Subcutaneous adipose tissue (tissue), 4 donors: Measurements from ENCODE around the gene JADE1. TPM values are rescaled to one million over a fixed set of nuclear protein-coding genes. Genes with fewer than 3 reads are reported as not detected.

Experiments
- total RNA-seq, 4 donors: library from RNA; depleted of rRNA; stranded (reverse); fragments of >200 nt; gene quantifications; one replicate each; pipeline ENCODE4 v1.1.0, GENCODE V29; 2016
- TF ChIP-seq, protein P1 (sequence below): fragments of 450-650 bp; IDR thresholded peaks from one replicate; pipeline ENCODE4 v1.5.1; 2016; ENCODE audit warnings: low read depth, mild to moderate bottlenecking, control low read depth, antibody characterized with exemption, moderate library complexity

JADE1 gene
- total RNA-seq, 4 donors from 2014 or later, result 56.9 to 100.0 (median 67.1) TPM

DNA sequence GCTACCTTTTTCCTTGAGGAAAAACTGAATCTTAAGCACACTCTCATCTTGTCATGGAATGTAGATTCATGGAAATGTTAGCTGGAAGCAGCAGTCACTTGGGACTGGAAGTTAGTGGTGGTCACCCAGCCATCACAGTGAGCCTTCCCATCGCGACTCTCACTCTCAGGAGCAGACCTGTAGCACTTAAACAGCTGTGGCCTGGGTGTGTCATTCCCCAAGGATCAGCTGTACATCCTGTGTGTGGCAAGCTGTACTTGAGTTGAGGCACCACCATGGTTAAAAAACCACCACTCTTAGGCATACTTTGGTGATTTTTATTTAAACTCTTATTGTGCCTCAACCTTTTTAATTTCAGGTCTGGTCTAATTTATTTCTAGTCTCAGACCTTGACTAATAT is 46.7 kb downstream of the JADE1 start:
- TF ChIP-seq, protein P1, sequence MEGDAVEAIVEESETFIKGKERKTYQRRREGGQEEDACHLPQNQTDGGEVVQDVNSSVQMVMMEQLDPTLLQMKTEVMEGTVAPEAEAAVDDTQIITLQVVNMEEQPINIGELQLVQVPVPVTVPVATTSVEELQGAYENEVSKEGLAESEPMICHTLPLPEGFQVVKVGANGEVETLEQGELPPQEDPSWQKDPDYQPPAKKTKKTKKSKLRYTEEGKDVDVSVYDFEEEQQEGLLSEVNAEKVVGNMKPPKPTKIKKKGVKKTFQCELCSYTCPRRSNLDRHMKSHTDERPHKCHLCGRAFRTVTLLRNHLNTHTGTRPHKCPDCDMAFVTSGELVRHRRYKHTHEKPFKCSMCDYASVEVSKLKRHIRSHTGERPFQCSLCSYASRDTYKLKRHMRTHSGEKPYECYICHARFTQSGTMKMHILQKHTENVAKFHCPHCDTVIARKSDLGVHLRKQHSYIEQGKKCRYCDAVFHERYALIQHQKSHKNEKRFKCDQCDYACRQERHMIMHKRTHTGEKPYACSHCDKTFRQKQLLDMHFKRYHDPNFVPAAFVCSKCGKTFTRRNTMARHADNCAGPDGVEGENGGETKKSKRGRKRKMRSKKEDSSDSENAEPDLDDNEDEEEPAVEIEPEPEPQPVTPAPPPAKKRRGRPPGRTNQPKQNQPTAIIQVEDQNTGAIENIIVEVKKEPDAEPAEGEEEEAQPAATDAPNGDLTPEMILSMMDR, result no peak

- TF ChIP-seq, protein P1, result no peak
Measured at GRCh38 chr4:128858879-128859671, 49.6 kb downstream of the JADE1 start.

GRCh38 chr4:128859887-128860677 is 50.6 kb downstream of the JADE1 start:
- TF ChIP-seq, protein P1, result no peak

GRCh38 chr4:128861856-128862518 is 52.5 kb downstream of the JADE1 start:
- TF ChIP-seq, protein P1, result no peak

DNA sequence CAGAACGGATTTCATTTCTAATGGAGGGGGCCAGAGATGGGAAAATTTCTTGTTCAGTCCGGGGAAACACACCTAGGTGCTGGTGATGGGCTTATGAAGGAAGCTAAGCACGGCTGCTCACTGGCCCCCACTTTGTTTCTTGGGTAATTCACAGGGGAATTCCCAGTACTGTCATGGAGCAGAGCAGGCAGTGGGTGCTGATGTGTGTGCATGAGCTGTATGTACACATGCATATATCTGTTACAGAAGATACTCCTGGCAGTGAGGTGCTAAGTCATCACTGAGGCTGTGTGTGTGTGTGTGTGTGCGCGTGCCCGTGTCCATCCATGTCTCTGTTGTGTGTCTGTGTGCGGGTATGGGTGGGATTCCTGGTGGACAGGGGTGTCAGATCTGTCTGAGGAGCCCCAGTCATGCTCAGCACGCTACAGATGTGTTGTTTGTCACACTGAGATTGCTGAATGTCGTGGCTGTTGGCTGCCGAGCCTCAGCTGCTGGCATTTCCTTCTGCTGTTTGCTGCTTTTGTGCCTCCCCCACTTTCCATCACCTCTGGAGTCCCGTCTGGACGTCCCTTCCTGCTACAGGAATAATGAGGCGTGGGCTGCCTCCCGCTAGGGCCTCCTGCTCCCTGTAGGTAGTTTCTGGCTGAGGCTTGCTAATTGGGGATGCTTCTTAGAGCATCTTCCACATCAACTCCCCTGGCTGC is 53.3 kb downstream of the JADE1 start:
- TF ChIP-seq, protein P1, result no peak

- TF ChIP-seq, protein P1, result no peak
Measured at GRCh38 chr4:128863312-128864075, 54.0 kb downstream of the JADE1 start.
